Osteoblast (primary cell): ENCODE measurements around the gene KRTAP9-1. TPM values are rescaled to one million over a fixed set of nuclear protein-coding genes. Genes with fewer than 3 reads are reported as not detected.
"Not testable (repeated sequence)": the region's sequence is repeated elsewhere in the genome, so short reads cannot be mapped to it uniquely, and the experiment has no call there.

Experiments used
- DNase-seq: peaks from one replicate; pipeline ENCODE4 v3.0.0; 2011; ENCODE audit warnings: low spot score, mixed read lengths; ENCODE audit not compliant: insufficient read length; ENCODE audit errors: missing footprints
- H2AFZ ChIP-seq: 2 replicates; pipeline ENCODE4 v1.6.0; 2011; ENCODE audit warnings: mild to moderate bottlenecking, low read length
- H3K27ac ChIP-seq: 2 replicates; pipeline ENCODE4 v1.5.1; 2011; ENCODE audit warnings: mild to moderate bottlenecking, low read depth, low read length, moderate library complexity
- H3K27me3 ChIP-seq: 2 replicates; pipeline ENCODE4 v1.6.0; 2012; ENCODE audit warnings: mild to moderate bottlenecking, control low read depth, inconsistent platforms, low read length, moderate library complexity; ENCODE audit not compliant: insufficient read depth
- H3K36me3 ChIP-seq: 2 replicates; pipeline ENCODE4 v1.5.1; 2011; ENCODE audit warnings: mild to moderate bottlenecking, low read length, control low read depth, moderate library complexity; ENCODE audit not compliant: insufficient read depth
- H3K4me1 ChIP-seq: 2 replicates; pipeline ENCODE4 v1.5.1; 2011; ENCODE audit warnings: mild to moderate bottlenecking, low read length, control low read depth, moderate library complexity; ENCODE audit not compliant: insufficient read depth
- H3K4me2 ChIP-seq: 2 replicates; pipeline ENCODE4 v1.6.0; 2011; ENCODE audit warnings: mild to moderate bottlenecking, low read length; ENCODE audit not compliant: insufficient read depth
- H3K4me3 ChIP-seq: fragments of 200-600 bp; sonication (generic); 3 replicates; pipeline ENCODE4 v1.5.1; 2012; ENCODE audit warnings: mild to moderate bottlenecking, low read length, inconsistent platforms; ENCODE audit not compliant: insufficient read depth
- H3K79me2 ChIP-seq: 2 replicates; pipeline ENCODE4 v1.6.0; 2012; ENCODE audit warnings: mild to moderate bottlenecking, low read length, control low read depth, inconsistent platforms; ENCODE audit not compliant: insufficient read depth
- H3K9me3 ChIP-seq: 2 replicates; pipeline ENCODE4 v1.5.1; 2011; ENCODE audit warnings: low read depth, low read length, control low read depth
- H4K20me1 ChIP-seq: 2 replicates; pipeline ENCODE4 v1.6.0; 2012; ENCODE audit warnings: mild to moderate bottlenecking, low read length, control low read depth; ENCODE audit not compliant: insufficient read depth
- total RNA-seq: library from RNA; depleted of rRNA; stranded (reverse); fragments of >200 nt; gene quantifications from 2 replicates; pipeline ENCODE4 v1.2.3, GENCODE V29; 2012
- TF ChIP-seq, protein P1 (sequence below): IDR thresholded peaks from 2 replicates; pipeline ENCODE4 v1.5.1; 2011; ENCODE audit warnings: mild to moderate bottlenecking, low read depth, low read length, moderate library complexity; ENCODE audit errors: extremely low read depth

KRTAP9-1 gene, protein sequence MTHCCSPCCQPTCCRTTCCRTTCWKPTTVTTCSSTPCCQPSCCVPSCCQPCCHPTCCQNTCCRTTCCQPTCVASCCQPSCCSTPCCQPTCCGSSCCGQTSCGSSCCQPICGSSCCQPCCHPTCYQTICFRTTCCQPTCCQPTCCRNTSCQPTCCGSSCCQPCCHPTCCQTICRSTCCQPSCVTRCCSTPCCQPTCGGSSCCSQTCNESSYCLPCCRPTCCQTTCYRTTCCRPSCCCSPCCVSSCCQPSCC
- total RNA-seq = not detected in 2 replicates

GRCh38 chr17:41189837-41190318 lies at the start of gene KRTAP9-1:
KRTAP9-1 (plus strand) TSS chr17:41189887; CDS start chr17:41189887, 0 bp downstream.
- H3K9me3 ChIP-seq, H3K27me3 ChIP-seq, H2AFZ ChIP-seq, H4K20me1 ChIP-seq, H3K4me2 ChIP-seq, H3K4me1 ChIP-seq, H3K79me2 ChIP-seq, H3K4me3 ChIP-seq, DNase-seq, H3K36me3 ChIP-seq, H3K27ac ChIP-seq: not testable (repeated sequence)

DNA sequence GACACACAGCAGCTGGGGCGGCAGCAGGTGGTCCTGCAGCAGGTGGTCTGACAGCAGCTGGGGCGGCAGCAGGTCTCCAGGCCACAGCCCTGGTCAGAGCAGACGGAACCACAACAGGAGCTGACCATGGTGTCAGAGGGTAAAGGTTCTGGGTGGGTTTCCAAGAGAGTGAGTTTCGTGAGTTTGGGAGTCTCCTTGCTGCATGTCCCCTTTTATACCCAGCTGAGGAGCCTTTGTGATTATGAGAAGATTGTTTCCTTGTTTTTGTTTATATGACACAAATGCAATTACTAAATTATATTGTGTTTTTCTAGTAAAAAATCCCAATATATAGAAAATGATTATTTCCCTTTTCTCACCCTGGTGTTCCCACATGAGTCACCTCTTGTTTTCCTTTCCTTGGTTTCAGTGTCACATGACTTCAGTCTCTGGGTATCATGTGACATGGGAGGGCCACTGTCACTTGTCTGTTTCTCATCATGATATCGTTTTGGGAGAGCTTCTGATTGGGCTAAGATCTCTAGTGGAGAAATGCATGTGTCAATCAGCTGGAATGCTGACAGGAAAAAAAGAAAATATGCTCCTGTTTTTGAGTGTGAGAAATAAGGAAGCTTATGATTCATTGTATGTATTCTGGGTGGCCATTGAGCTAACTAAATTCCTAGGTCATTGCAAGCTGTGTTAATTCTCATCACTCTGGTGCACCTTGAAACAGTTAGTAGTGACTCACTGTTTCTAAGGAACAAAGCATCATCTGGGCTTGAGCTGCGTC lies 49.1 kb upstream of the KRTAP9-1 start, which contains the start of gene KRTAP4-6:
TSS of gene KRTAP4-6 (minus strand) at position 185 of the 772 bp plus-strand sequence. CDS start at position 128, 57 bp downstream.
- peak within 1 kb of the TSS; percentile 69 for H3K27ac ChIP-seq
- no peaks in the 10 kb centered on the region for H4K20me1 ChIP-seq
- H3K4me1 ChIP-seq = peaks cover 6% of the 10 kb centered on the region
- DNase-seq = peak; percentile 78
- TF ChIP-seq, protein P1, sequence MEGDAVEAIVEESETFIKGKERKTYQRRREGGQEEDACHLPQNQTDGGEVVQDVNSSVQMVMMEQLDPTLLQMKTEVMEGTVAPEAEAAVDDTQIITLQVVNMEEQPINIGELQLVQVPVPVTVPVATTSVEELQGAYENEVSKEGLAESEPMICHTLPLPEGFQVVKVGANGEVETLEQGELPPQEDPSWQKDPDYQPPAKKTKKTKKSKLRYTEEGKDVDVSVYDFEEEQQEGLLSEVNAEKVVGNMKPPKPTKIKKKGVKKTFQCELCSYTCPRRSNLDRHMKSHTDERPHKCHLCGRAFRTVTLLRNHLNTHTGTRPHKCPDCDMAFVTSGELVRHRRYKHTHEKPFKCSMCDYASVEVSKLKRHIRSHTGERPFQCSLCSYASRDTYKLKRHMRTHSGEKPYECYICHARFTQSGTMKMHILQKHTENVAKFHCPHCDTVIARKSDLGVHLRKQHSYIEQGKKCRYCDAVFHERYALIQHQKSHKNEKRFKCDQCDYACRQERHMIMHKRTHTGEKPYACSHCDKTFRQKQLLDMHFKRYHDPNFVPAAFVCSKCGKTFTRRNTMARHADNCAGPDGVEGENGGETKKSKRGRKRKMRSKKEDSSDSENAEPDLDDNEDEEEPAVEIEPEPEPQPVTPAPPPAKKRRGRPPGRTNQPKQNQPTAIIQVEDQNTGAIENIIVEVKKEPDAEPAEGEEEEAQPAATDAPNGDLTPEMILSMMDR = no peak
- no peaks in the 10 kb centered on the region for H3K79me2 ChIP-seq
- no peak within 1 kb of the TSS for H3K4me2 ChIP-seq
- no peak within 1 kb of the TSS for H3K4me3 ChIP-seq
- no peaks in the 10 kb centered on the region for H3K27me3 ChIP-seq
- H3K9me3 ChIP-seq = peaks cover 2% of the 10 kb centered on the region
- H3K36me3 ChIP-seq = no peaks in the 10 kb centered on the region
- no peak within 1 kb of the TSS for H2AFZ ChIP-seq

DNA sequence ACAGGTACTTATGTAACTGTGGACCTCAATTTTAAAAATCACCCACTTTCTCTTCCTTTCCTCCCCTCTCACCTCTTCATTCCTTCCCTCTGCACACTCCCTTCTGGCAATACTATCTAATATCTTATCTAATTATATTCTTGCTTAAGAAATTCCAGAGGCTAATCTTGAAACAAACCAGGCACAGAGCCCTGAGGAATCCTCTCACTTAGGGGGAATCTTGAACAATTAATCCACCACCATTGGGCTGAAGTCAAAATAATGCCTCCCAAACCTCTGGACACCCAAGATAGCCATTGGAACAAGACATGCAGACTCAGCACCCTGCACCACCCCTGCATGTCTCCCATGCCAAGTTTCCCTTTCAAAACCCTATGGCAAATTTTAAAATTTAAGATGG lies 48.3 kb upstream of the KRTAP9-1 start:
- peaks cover 6% of the 10 kb centered on the region for H3K4me1 ChIP-seq
- H3K9me3 ChIP-seq = peaks cover 2% of the 10 kb centered on the region
- H2AFZ ChIP-seq = no peak overlapping the region
- H3K4me2 ChIP-seq = no peak overlapping the region
- H3K4me3 ChIP-seq = no peak overlapping the region
- H4K20me1 ChIP-seq = no peaks in the 10 kb centered on the region
- no peaks in the 10 kb centered on the region for H3K79me2 ChIP-seq
- DNase-seq = no peak
- H3K27ac ChIP-seq = peak overlapping the region; percentile 69
- no peaks in the 10 kb centered on the region for H3K27me3 ChIP-seq
- no peaks in the 10 kb centered on the region for H3K36me3 ChIP-seq
- TF ChIP-seq, protein P1 = no peak

GRCh38 chr17:41144846-41145245 lies 44.8 kb upstream of the KRTAP9-1 start:
- peaks cover 6% of the 10 kb centered on the region for H3K4me1 ChIP-seq
- H4K20me1 ChIP-seq = no peaks in the 10 kb centered on the region
- TF ChIP-seq, protein P1 = no peak
- H2AFZ ChIP-seq = no peak overlapping the region
- no peaks in the 10 kb centered on the region for H3K27me3 ChIP-seq
- no peak overlapping the region for H3K4me3 ChIP-seq
- no peak overlapping the region for H3K4me2 ChIP-seq
- no peak overlapping the region for H3K27ac ChIP-seq
- H3K79me2 ChIP-seq = no peaks in the 10 kb centered on the region
- H3K9me3 ChIP-seq = peaks cover 2% of the 10 kb centered on the region
- H3K36me3 ChIP-seq = no peaks in the 10 kb centered on the region
- no peak for DNase-seq
